ENCODE results near the gene STK10. TPM values are rescaled to one million over a fixed set of nuclear protein-coding genes. Genes with fewer than 3 reads are reported as not detected.

STK10 gene
- total and polyA plus RNA-seq, 2 of the 8 experiments (the other 6 are each of a cell fraction or from before 2014, with no cell fraction given) = 10.5 to 21.4 TPM

DNA sequence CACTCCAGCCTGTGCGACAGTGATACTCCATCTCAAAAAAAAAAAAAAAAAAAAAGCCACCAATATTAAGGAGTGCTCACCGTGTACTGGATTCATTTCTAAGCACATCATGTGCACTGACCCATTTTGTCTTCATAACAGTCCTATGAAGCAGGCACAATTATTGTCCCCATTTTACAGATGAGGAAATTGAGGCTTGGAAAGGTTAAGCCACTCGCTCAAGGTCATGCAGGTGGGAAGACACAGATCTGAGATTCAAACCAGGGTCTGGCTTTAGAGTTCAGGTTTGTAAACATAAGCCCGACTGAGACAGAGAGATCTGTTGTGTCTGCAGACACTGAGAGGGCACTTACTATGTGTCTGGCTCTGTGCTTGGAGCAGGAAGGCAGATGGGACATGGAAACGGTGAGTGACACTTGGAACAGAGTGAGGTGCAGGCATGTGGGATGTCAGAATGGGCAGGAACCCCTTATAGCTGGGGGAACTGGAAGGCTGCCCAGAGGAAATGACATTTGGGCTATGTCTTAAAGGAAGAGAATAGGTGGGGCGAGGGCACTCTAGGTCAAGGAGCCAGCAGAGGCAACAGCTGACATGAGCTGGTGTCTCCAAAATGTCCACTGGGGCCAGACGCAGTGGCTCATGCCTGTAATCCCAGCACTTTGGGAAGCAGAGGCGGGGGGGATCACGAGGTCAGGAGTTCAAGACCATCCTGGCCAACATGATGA lies 69.9 kb downstream of the STK10 start:
- no peak overlapping the region for H2BK120ac ChIP-seq (replicated peaks; ENCODE audit: low read depth, low read length)
- no peak for FAIRE-seq
- no peaks in the 10 kb centered on the region for H3K9me3 ChIP-seq (ENCODE audit: insufficient read depth in 2 of 2, low read depth in 1 of 2, low read length in 1 of 2)
- no peak overlapping the region for H3K4ac ChIP-seq (replicated peaks; ENCODE audit: insufficient read length, low read depth, low read length)
- H3K36me3 ChIP-seq (ENCODE audit: control insufficient read depth in 2 of 4, insufficient read depth in 4 of 4, low read length in 3 of 4) = no peaks in the 10 kb centered on the region
- no peak overlapping the region for H4K5ac ChIP-seq (ENCODE audit: insufficient read length, low read depth, low read length)
- no peak overlapping the region for H3K4me3 ChIP-seq (ENCODE audit: extremely low read depth in 1 of 4, insufficient read depth in 2 of 4, low read depth in 3 of 4, low read length in 4 of 4)
- WGBS, 2 experiments (ENCODE audit: extremely low coverage in 1 of 2, insufficient coverage in 1 of 2, insufficient read length in 1 of 2, insufficient replicate concordance in 2 of 2, low coverage in 1 of 2, low lambda C conversion rate in 2 of 2, missing lambda C conversion rate in 1 of 2) = 94% methylated on average over 9 of the region's 9 CpGs; no CpG with 5 or more reads in 1 of the 2 experiments
- H3K79me2 ChIP-seq (ENCODE audit: control insufficient read depth in 1 of 2, insufficient read depth in 2 of 2, low read length in 2 of 2) = no peaks in the 10 kb centered on the region
- POLR2A ChIA-PET (ENCODE audit: partially characterized antibody) = no interaction called here
- H3K4me1 ChIP-seq (replicated peaks in 1 of 4; ENCODE audit: control insufficient read depth in 3 of 4, insufficient read depth in 4 of 4, low read length in 3 of 4) = no peaks in the 10 kb centered on the region; a peak in 1 of 7 replicates
- no peak overlapping the region for H3K9ac ChIP-seq (replicated peaks in 1 of 4; ENCODE audit: extremely low read depth in 1 of 4, low read depth in 3 of 4, low read length in 3 of 4)
- no peak overlapping the region for H2BK12ac ChIP-seq (ENCODE audit: low read depth, low read length)
- H3K23me2 ChIP-seq (ENCODE audit: low read depth, low read length) = no peaks in the 10 kb centered on the region
- H3K4me2 ChIP-seq (ENCODE audit: insufficient read depth in 1 of 2, low read depth in 2 of 2, low read length in 2 of 2) = no peak overlapping the region
- H4K8ac ChIP-seq (ENCODE audit: extremely low read depth, insufficient read depth, low read length) = no peak overlapping the region
- no peak overlapping the region for H4K91ac ChIP-seq (replicated peaks; ENCODE audit: insufficient read length, low read length)
- no peak overlapping the region for H2BK5ac ChIP-seq (ENCODE audit: low read depth, low read length)
- H3K18ac ChIP-seq (ENCODE audit: extremely low read depth, low read length) = no peak overlapping the region
- H3K23ac ChIP-seq (ENCODE audit: insufficient read length) = no peak overlapping the region
- H3K14ac ChIP-seq (ENCODE audit: insufficient read length) = no peak overlapping the region
- CTCF ChIA-PET (ENCODE audit: partially characterized antibody) = interaction anchor here (1.1 to 3.1 kb wide), 2 partner anchors 10 to 12 kb away, joined by 3 to 11 read pairs; no protein-coding TSS in a partner anchor
- no peaks in the 10 kb centered on the region for H3K79me1 ChIP-seq (ENCODE audit: low read depth, low read length)
- no peak overlapping the region for H2BK15ac ChIP-seq (ENCODE audit: low read length)
- no peaks in the 10 kb centered on the region; a peak in 1 of 7 replicates for H3K27me3 ChIP-seq (replicated peaks in 1 of 4; ENCODE audit: control insufficient read depth in 3 of 4, extremely low read depth in 1 of 4, insufficient read depth in 3 of 4, low read length in 3 of 4)
- H2AK5ac ChIP-seq (ENCODE audit: low read depth, low read length) = no peak overlapping the region
- no peak overlapping the region for H2BK20ac ChIP-seq (ENCODE audit: low read length)
- H3K27ac ChIP-seq (ENCODE audit: low read depth, low read length) = no peak overlapping the region
- DNase-seq (ENCODE audit: low read depth in 1 of 2, low spot score in 2 of 2) = no peak
- H4K20me1 ChIP-seq (replicated peaks in 1 of 2; ENCODE audit: control insufficient read depth in 1 of 2, insufficient read depth in 2 of 2, low read length in 2 of 2) = no peaks in the 10 kb centered on the region
- no peak overlapping the region for H3K56ac ChIP-seq (replicated peaks; ENCODE audit: insufficient read length, low read depth, low read length)
- H2AFZ ChIP-seq (ENCODE audit: low read length) = no peak overlapping the region

All from H1 (cell line).